Transverse colon (tissue), 3 donors: Measurements from ENCODE around the gene C2.

Source experiments
- EP300 ChIP-seq: sonication (generic); formaldehyde crosslinking; IDR thresholded peaks from one replicate; pipeline ENCODE4 v1.6.1; 2017; ENCODE audit warnings: antibody characterized with exemption, low read depth
- POLR2A ChIP-seq: fragments of 450-650 bp; IDR thresholded peaks from one replicate; pipeline ENCODE4 v1.6.1; 2016; ENCODE audit warnings: antibody characterized with exemption, mild to moderate bottlenecking, moderate library complexity
- TF ChIP-seq, protein P1 (sequence below), 5 experiments: fragments of 200-600 bp in 3 of 5; fragments of 450-650 bp in 2 of 5; sonication (generic) in 3 of 5; IDR thresholded peaks; 1 replicate in 2 of 5; 2 replicates in 3 of 5; pipeline ENCODE4 v1.5.1; 2016 to 2017; ENCODE audit warnings: antibody characterized with exemption in 5 of 5, inconsistent platforms in 3 of 5, mild to moderate bottlenecking in 2 of 5, moderate library complexity in 1 of 5

DNA sequence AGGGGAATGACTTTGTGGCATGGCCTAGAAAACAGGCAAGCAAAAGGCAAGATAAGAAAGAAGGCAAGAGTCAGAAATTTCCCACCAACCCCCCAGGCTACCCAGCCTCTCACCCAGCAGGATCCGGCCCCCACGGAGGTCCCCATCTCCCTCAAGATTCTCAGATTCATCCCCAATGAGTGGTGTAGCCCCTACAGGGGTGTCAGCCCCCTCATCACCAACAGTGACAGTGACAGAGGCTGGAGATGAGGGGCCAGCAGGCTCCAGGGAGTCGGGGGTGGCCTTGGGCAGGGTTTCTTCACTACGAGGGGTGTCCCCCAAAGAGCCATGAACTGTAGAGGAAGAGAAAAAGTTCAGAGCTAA, 31.0 kb upstream of the C2 start:
- TF ChIP-seq POLR2A (no peak), EP300 (no peak)
- TF ChIP-seq, protein P1, sequence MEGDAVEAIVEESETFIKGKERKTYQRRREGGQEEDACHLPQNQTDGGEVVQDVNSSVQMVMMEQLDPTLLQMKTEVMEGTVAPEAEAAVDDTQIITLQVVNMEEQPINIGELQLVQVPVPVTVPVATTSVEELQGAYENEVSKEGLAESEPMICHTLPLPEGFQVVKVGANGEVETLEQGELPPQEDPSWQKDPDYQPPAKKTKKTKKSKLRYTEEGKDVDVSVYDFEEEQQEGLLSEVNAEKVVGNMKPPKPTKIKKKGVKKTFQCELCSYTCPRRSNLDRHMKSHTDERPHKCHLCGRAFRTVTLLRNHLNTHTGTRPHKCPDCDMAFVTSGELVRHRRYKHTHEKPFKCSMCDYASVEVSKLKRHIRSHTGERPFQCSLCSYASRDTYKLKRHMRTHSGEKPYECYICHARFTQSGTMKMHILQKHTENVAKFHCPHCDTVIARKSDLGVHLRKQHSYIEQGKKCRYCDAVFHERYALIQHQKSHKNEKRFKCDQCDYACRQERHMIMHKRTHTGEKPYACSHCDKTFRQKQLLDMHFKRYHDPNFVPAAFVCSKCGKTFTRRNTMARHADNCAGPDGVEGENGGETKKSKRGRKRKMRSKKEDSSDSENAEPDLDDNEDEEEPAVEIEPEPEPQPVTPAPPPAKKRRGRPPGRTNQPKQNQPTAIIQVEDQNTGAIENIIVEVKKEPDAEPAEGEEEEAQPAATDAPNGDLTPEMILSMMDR (IDR thresholded peaks at IDR 0.05), result no peak
